NCI-H82 (cell line): ENCODE results near the gene GSN.
A peak's percentile ranks its signal among the peaks of the same experiment; 100 is the strongest.

Experiments
- DNase-seq: peaks from one replicate; lab custom pipeline; 2025; lab: John Stamatoyannopoulos, UW

Gene GSN

GRCh38 chr9:121267689-121268597 is at the start of gene GSN:
GSN (plus strand) TSS chr9:121268162; CDS start chr9:121301972, 33,810 bp downstream.
- peak; percentile 65 for DNase-seq

- no peak for DNase-seq
These were observed 49.5 kb upstream of the GSN start for GRCh38 chr9:121218357-121219027.

- DNase-seq: no peak
These were observed 48.4 kb upstream of the GSN start for GRCh38 chr9:121219530-121219929.

DNA sequence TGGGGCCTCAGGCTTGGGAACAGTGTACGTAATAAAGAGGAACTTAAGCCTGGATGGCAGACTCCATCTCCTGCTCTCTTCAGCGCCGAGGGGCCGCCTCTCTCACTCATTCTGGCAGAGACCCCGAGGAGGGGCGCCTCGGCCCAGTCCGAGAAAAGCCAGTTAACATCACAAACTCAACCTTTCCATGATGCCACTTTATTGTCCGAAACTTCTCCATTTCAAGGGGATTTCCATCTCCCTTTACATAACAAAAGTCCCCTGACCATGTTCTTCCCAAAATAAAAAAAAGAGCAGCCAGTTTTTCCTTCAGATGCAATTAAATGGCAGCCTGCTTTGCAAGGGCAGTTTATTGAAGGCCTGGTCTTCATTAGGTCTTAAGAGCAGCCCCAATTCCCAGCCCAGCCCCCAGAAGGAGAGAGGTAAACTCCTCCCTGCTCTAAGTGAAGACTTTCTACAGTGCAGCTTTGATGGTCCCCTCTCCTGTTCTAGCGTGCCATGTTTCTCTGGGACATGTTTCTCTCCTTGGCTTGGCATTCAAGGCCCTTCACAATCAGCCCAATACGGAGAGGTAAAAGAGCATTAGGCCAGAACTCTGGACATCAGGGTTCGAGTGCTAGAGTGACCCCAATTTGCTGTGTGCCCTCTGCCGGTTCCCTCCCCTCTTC is 46.8 kb upstream of the GSN start:
- no peak for DNase-seq

DNA sequence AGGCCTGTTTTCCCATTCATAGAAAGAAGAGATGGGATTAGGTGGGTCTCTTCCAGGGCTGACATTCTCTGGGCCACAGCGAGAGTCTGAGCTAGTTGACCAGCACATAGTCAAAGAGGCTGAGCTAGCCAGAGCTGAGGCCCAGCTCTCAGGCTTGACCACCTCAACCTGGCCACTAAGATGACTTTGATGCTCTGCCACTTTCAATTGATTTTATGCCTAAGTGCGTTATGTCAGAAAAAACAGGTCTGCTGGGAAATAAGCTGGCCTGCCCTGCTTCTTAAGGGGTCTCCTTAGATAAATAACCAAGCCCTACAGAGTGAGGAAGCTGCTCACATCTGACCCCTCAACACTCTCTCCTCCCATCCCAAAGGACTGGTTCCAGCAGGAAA is 46.3 kb upstream of the GSN start:
- no peak for DNase-seq

GRCh38 chr9:121222524-121223171 is 45.3 kb upstream of the GSN start:
- peak; percentile 77 for DNase-seq

DNA sequence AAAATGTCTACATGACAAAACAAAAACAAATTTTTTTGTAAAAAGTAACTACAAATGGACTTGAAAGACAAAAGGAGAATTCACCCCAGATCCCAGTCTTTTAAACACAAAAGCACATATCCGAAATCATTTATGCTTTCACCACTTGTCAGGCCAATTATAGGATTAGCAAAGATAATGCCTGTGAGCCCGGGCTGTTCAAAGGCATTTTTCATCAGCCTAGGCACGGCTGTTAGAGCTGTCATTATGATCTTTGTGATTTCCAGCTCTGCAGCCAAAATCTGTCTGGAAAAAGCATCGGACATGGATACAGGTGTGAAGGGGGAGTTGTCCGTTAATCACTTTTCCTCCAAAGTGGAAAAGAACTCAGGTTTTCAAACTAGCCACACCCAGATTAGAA is 42.7 kb upstream of the GSN start:
- peak; percentile 87 for DNase-seq

- no peak for DNase-seq
These were observed 41.8 kb upstream of the GSN start for GRCh38 chr9:121226175-121226574.

DNA sequence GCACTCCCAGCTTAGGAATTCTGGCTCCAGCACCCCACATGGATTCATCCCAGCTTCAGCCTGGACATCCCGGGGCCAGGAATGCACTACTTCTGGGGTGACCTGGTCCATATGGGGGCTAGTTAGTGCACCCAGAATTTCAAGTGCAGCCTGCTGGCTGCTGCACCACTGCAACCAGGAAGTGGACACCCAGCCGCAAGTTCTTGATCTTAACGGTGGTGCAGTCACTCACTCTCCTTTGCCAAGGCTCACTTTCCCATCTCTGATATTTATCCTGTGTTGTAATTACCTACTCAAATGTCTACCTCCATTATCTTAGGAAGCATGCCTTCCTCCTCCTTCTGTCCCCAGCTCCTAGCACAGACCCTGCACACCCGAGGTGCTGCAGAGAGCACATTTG is 40.1 kb upstream of the GSN start:
- no peak for DNase-seq

DNA sequence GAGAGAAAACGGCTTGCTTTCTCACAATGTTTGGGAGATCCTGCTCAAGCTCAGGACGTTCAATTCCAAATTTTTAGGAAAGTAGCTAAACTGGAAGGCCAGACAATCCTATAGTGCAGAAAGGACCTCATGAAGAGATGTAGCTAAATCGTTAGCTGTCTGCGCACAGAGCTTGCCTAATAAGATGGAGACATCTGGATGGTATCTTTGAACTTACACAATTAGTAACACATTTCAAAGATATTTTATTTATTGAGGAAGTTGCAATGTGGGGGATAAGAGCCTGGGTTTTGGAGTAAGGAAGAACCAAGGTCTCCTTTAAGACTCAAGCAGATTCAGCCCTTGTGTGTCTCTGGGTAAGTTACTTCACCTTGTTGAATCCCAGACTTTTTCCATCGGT is 37.7 kb upstream of the GSN start:
- no peak for DNase-seq

GRCh38 chr9:121232251-121232650 is 35.7 kb upstream of the GSN start:
- no peak for DNase-seq

GRCh38 chr9:121233906-121234831 is 33.8 kb upstream of the GSN start:
- DNase-seq: no peak

DNA sequence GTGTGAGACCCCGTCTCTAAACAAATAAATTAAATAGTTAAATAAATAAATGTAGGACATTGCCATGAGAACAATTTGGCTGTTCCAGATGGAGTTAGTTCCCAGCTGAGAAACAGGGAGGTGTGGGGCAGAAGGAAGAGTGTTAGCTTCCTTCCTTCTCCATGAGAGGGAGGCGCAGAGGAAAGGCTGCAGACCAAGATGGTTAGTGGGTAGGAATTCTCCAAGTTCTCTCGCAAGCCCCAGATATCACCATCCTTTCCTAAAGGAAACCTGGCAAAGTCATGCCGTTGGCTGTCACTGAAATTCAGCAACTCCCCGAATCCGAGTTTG is 33.2 kb upstream of the GSN start:
- no peak for DNase-seq

DNA sequence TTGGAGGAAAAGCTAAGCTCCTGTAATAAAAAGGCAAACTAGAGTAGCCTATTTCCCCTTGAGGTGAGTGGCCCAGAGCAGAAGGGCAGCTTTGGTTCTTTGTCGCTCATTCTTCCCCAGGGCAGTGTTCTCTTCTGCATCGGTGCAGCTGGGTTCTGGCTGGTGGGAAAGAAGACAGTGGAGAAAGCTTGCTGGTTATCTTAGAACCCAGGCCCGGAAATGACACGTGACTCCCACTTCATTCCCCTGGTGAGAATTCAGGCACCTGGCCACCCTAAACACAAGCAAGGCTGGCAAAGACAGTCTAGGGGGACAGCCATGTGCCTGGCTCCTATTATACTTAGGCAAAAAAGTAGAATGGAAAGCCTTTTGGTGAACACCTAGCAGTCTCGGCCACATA is 32.5 kb upstream of the GSN start:
- DNase-seq: no peak

- DNase-seq: no peak
These were observed 30.0 kb upstream of the GSN start for GRCh38 chr9:121237916-121238315.

DNA sequence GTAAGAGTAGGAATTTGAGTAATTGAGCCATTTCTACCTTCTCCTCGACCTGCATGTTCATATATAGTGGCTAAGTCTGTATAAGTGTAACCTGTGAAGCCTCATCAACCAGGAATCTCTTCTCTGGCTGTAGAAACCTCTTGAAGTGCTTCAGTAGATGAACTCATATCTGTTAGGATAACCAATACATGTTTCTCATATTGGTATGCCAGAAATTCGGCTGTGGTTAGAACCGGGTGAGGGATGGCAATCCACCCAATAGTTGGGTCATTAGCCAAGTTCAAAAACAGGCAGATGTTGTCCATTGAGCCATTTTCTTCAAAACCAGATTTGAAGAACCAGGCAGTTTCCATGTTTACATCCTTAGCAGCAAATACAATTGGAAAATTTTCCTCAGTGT is 28.9 kb upstream of the GSN start:
- no peak for DNase-seq

GRCh38 chr9:121239851-121240250 is 28.1 kb upstream of the GSN start:
- DNase-seq: no peak

DNA sequence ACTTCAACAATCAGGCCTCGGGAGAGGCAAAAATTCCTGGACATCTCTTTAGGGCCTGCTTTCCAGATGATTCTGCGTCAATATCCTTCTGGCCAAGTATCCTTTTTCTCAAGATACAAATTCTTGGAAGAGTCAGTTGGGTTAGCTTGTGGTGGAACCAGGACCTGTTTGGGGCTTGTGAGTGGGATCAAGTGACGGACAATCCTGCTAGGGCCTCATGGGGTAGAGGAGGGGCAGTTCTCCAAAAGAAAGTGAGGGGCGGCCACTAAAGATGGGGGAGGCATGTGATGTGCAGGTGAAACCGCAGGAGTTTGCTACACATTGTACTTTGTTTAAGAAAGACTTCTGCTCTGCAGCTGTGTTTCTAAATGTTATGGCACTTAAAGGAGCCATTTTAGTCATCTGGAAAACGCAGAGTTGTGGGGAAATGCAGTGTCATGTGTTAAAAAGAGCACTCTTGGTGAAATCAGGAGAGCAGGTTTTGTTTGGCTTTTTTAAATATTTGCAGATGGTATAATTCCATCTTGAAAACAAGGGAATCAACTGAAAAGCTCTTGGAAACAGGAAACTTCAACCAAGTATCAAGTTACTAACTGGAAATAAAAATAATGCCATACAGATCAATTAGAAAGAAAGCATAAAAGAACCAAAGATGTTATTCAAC is 27.4 kb upstream of the GSN start:
- no peak for DNase-seq

- no peak for DNase-seq
These were observed 25.6 kb upstream of the GSN start for GRCh38 chr9:121242219-121242958.

DNA sequence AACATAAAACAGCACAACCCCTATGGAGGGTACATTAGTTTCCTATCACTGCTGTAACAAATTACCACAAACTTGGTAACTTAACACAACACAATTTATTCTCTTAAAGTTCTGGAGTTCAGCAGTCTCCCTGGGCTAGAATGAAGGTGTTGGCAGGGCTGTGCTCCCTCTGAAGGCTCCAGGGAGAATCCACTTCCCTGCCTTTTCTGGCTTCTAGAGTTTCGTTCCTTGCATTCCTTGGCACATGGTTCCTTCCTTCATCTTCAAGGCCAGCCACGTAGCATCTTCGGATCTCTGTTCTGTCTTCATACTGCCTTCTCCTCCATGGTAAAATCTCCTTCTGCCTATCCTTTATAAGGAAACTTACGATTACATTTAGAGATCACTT is 25.0 kb upstream of the GSN start:
- DNase-seq: no peak
